Erythroblast (primary cell): ENCODE results near the gene ADCK1.

Experiments used
- DNase-seq, 2 experiments: peaks; one replicate each; lab custom pipeline; 2025; lab: John Stamatoyannopoulos, UW
- GATA1 ChIP-seq: IDR thresholded peaks from 2 replicates; pipeline ENCODE4 v1.6.1; 2011; ENCODE audit warnings: low read depth, mild to moderate bottlenecking, control low read depth, low read length, moderate library complexity
- POLR2A ChIP-seq: IDR thresholded peaks from 2 replicates; pipeline ENCODE4 v1.6.1; 2011; ENCODE audit warnings: mild to moderate bottlenecking, low read length

Gene ADCK1

DNA sequence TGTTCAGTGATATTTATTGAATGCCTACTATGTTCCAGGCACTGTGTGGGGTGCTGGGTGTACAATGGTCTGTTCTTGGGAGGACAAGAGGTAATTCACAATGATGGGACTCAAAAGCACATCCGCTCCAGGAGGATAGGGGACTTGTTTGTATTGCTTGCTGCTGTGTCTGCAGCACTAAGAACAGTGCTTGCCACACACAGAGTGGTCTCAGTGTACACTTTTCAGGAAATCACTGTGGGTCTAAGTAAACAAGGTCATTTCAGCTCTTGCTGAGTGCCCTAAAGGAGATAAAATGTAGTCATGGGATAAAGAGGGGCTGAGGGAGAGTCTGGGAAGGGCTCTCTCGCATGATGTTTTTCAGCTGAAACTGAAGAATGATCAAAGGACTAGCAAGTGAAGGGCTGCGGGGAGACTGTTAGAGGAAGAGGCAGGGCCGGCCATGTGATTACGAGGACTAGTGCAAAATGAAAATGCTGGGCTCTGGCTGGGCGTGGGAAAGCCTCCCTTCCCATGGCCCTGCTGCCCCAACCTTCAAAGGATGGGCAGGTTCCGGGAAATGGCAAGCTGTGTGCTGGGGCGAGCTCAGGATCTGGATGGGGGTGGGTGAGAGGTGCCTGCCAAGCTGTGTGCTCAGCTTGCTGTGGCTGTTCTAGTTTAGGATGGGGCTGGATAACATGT lies 39.1 kb downstream of the ADCK1 start:
- DNase-seq = no peak

DNA sequence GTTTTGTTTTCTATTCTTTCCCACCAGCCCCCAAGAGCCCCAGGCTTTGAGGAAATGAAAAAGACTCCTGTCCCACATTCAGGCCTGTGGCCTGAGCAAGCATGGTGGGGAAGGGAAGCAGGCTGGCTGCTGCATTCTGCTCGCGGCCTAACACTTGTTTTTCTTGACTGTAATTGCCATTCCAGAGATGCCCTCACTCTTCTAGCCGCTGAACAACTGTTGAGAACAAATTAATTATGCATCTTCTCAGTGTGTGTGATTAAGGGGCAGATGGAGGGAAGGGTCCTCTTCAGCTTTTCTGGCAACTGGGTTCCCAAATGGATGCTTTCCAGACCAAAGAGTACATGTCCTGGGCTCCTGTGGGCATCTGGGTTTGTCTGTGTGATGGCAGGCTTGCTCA lies 43.3 kb downstream of the ADCK1 start:
- no peak for TF ChIP-seq POLR2A
- no peak for TF ChIP-seq GATA1
- DNase-seq = no peak

More for the DNA sequence above, 39.1 kb downstream of the ADCK1 start:
- TF ChIP-seq POLR2A = no peak
- TF ChIP-seq GATA1 = no peak

DNA sequence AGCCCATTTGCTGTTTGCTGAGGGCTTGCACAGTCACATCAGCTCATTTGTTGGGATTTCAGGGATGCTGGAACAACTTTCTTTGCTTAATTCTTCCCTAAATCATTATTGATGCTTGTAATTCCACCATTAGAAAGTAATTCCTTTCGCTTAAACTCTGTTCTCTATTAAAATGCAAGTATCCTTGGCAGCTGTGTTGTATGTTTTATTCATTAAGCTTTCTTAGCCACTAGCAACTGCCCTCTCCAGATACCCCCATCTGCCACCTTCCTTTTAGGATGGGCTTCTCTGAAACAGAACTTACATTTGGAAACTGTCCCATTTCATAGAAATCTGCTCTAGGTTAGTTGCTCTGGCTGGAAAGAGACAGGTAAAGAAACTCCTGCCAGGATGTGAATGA lies 43.7 kb downstream of the ADCK1 start:
- no peak for DNase-seq
- no peak for TF ChIP-seq GATA1
- TF ChIP-seq POLR2A = no peak

- no peak for DNase-seq
- TF ChIP-seq GATA1 = no peak
- no peak for TF ChIP-seq POLR2A
Observed at GRCh38 chr14:77844802-77845201, 44.9 kb downstream of the ADCK1 start.

- no peak for TF ChIP-seq GATA1
- no peak for DNase-seq
Observed at GRCh38 chr14:77848031-77848430, 48.1 kb downstream of the ADCK1 start.

- DNase-seq = no peak
Observed at GRCh38 chr14:77849711-77850110, 49.8 kb downstream of the ADCK1 start.

DNA sequence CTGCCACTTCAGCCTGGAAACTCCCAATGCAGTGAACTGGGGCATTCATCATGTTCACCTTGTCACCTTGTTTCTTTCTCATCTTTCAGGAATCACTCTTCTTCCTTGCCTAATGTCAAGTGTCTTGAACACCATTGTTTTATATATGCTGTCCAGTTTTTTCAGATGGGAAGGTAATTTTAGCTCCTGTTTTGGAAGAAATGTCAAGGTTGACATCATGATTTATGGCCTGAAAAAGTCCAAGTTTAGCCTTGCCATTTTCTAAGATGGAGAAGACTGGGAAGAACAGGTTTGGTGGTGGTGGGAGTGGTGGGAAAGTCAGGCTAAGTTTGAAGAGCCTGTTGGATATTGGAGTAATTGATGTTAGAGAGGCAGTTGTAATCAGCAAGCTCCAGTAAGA lies 54.0 kb downstream of the ADCK1 start:
- TF ChIP-seq GATA1 (no peak), POLR2A (no peak)
- DNase-seq = no peak

More at GRCh38 chr14:77849711-77850110, 49.8 kb downstream of the ADCK1 start:
- no peak for TF ChIP-seq GATA1
- TF ChIP-seq POLR2A = no peak

- TF ChIP-seq GATA1 (no peak), POLR2A (no peak)
- DNase-seq = peak; percentile 8 to 27
Observed at GRCh38 chr14:77856941-77857340, 57.0 kb downstream of the ADCK1 start.

DNA sequence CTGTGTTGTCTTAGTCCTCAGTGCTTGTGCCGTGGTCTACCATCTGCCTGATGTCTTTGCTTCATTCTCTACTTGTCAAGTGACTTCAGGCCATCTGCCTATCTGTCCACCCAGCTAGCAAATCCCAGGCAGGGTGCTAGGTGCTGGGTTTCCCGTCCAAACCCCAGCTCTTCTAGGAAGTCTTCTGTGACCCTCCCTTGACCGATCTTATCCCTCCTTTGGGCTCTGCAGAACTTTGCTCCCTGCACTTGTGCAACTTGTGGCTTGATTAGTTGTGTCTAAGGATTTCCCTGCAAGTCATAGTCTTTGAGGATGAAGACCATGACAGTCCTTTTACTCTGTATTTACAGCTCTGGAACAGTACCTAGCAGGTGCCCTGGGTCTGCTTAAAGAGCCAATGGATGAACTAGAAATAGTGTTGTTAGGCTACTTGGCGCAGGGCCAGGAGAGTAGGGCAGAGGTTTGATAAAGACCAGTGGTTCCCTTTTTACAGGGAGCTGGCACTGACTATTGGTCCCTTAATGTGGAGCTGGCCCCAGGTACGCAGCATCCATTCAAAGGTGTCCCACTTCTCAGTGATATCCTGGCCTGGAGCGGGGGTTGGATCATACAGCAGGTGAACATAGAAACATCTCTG lies 60.1 kb downstream of the ADCK1 start:
- peak; percentile 68 to 72 for DNase-seq
- TF ChIP-seq POLR2A = no peak

- no peak for DNase-seq
- TF ChIP-seq POLR2A (no peak), GATA1 (no peak)
Observed at GRCh38 chr14:77861201-77861600, 61.3 kb downstream of the ADCK1 start.

- TF ChIP-seq GATA1 = no peak
- no peak for TF ChIP-seq POLR2A
- peak; percentile 74 to 87 for DNase-seq
Observed at GRCh38 chr14:77862154-77862786, 62.4 kb downstream of the ADCK1 start.

DNA sequence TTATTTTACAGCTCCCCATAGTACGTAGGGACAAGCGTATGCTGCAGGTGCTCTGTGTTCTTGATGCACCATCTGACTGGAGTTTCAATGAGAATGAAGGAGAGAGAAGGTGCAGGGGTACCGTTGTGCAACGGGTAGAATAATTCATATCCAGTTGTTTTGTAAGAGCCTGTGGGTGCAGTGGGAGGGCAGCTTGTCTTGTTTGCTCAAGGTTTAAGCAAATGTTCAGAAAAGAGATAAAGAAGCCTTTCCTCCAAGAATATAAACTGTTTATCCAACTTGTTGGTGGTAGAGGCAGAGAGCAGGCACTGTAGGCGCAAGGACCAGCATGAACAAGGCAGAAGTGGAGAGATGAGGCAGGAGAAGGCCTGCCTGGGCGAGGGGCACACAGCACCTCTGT lies 64.2 kb downstream of the ADCK1 start:
- TF ChIP-seq POLR2A = no peak
- no peak for TF ChIP-seq GATA1
- DNase-seq = no peak

GRCh38 chr14:77864580-77864979 lies 64.7 kb downstream of the ADCK1 start:
- no peak for DNase-seq
- TF ChIP-seq POLR2A (no peak), GATA1 (no peak)

DNA sequence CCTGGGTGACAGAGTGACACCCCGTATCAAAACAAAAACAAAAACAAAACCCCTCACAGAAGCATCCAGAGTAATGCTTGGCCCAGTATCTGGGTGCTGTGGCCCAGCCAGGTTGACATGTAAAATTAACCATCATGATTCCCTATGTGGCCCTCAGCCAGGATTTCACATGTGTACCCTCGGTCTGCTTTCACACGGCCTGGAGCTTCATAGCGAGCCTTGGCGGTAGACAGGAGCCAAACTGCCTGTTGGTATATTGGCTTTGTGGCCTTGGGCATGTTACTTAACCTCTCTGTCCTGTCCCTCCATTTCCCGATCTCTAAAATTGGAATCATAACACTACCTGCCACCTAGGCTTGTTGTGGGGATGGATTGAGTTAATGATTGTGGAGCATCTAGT lies 65.5 kb downstream of the ADCK1 start:
- no peak for DNase-seq
- TF ChIP-seq GATA1 (no peak), POLR2A (no peak)
